Activated CD4-positive, alpha-beta T cell treated with anti-CD3 and anti-CD28 coated beads, Interleukin-2, amount 50 U/mL, for 48 hours (primary cell): ENCODE results near the gene NFKBIB.
"Not testable (repeated sequence)": the region's sequence is repeated elsewhere in the genome, so short reads cannot be mapped to it uniquely, and the experiment has no call there.

Experiments used
- DNase-seq, 2 experiments: peaks; one replicate each; pipeline ENCODE4 v3.0.0-alpha.2; 2020

NFKBIB gene

DNA sequence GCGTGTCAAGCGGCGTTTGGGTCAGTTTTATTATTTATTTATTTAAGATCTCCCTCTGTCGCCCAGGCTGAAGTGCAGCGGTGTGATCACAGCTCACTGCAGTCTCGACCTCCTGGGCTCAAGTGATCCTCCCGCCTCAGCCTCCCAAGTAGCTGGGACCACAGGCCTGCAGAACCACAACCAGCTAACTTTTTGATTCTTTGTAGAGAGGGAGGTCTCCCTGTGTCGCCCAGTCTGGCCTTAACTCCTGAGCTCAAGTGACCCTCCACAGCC, 31.7 kb downstream of the NFKBIB start:
- DNase-seq = no peak

DNA sequence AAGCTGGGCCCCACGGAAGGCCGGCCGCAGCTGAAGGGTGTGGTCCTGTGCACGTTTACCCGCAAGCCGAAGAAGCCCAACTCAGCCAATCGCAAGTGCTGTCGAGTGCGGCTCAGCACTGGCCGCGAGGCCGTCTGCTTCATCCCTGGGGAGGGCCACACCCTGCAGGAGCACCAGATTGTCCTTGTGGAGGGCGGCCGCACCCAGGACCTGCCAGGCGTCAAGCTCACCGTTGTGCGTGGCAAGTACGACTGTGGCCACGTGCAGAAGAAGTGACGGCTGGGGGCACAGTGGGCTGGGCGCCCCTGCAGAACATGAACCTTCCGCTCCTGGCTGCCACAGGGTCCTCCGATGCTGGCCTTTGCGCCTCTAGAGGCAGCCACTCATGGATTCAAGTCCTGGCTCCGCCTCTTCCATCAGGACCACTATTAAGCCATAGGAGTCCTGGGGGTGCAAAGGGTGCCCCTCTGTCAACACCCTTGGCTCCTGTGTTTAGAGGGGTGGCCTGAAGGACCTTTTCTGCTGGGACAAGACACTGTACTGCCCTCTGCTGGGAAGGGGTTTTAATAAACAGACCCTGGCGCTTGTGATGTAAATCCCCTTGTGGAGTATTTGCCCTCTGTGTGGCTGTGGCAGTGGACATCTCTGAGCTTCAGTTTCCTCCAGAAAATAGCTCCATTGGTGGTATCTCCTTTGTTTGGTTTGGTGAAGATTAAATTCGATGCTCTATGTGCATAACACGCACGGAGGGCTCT, 32.8 kb downstream of the NFKBIB start:
- DNase-seq = peak in 1 of 2 experiments; percentile 37

DNA sequence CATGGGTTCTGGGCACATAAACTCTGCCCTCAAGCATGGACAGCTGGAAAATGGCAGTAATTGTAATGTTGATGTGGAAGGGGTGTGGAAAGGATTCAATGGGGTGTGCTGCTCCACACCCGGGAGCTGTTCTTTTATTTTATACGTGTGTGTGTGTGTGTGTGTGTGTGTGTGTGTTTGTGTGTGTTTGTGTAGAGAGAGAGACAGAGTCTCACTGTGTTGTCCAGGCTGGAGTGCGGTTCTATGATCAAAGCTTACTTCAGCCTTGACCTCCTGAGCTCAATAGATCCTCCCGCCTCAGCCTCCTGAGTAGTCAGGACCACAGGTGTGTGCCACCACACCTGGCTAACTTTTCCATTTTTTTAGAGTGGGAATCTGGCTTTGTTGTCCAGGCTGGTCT, 33.8 kb downstream of the NFKBIB start:
- DNase-seq = no peak

DNA sequence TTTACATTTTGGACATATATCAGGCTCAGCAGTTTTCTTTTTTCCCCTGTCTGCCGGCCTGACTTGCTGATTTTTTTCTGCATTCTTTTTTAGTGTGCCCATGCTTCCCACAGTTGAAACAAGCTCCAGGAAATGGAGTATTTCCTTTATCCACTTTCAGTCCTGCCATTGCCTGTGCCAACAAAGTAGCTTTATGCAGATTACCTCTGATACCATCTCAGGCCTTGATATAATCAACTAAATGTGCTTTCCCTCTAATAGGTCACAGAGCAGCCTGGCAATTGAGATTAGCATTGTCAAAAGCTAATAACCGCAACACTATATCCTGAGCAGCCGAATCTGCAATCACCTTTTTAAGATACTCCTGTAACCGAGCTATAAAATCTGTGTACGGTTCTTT, 40.2 kb downstream of the NFKBIB start:
- no peak for DNase-seq

DNA sequence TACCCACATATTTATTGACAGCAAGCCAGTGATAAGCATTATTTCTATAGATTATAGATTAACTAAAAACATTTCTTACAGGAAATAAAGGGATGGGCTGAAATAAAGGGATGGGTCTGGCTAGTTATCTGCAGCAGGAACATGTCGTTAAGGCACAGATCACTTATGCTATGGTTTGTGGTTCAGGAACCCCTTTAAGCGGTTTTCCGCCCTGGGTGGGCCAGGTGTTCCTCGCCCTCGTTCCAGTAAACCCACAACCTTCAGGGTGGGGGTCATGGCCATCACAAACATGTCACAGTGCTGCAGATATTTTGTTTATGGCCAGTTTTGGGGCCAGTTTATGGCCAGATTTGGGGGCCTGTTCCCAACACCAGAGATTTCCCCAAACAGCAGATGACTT, 41.7 kb downstream of the NFKBIB start:
- DNase-seq = not testable (repeated sequence)

DNA sequence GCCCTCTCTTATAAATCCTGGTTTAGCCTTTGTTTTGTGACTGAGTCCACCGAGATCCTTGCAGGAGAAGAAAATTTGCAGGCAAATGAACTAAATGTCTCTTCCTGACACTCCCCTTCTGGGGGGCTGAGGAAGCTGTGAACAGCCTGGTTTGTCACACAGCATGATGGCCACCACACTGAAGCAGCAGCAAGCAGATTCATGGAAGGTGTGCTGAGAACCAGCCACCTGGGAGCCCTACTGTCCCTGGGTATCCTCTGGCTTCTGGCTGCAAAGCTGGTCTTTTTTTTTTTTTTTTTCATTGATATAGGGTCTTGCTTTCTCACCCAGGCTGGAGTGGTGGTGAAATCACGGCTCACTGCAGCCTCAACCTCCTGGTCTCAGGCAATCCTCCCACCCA, 42.2 kb downstream of the NFKBIB start:
- no peak for DNase-seq

DNA sequence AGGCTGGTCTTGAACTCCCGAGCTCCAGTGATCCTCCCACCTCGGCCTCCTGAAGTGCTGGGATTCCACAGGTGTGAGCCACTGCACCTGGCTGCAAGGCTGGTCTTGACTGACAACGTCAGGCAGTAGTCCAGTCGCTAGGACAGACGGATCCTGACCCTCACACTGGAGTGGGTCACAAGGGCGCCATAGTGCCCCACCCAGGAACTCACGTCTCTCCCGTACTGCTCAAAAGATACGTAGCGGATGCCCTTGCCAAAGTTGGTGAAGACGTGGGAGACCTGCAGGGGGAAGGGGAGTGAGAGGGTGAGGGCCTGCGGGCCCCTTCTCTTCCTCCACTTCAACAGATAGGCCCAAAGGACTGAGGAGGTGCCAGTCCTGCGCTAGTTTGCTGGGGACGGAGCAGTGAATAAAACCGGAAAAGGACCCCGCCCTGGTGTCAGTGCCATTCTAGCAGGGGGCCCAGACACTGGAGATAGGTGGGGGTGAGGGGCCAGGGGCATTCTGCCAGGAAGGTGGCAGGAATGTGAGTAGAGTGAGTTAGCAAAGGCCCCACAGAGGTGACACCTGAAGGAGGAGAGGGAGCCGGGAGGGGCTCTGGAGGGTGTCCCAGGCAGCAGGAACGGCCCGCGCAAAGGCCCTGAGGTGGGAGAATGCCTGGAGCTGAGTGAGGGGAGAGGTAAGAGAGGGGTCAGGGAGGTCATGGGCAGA, 42.9 kb downstream of the NFKBIB start:
- DNase-seq = no peak

DNA sequence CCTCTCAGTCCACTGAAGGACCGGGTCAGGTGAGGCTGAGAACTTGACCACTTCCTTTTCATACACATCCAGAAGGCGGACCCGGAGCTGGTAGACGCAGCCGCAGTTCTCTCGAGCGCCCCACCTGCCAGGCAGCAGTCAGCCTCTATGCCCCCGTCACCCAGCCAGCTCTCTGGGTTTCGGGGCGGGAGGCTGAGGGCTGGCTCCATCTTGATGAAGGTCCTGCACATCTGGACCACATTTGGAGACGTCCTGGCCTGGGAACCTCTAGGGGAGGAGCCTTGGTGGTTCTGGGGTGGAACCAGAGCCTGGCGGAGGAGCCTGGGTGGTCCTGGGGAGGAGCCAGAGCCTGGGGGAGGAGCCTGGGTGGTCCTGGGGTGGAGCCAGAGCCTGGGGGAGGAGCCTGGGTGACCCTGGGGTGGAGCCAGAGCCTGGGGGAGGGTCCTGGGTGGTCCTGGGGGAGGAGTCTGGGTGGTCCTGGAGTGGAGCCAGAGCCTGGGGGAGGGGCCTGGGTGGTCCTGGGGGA, 45.3 kb downstream of the NFKBIB start:
- no peak for DNase-seq

DNA sequence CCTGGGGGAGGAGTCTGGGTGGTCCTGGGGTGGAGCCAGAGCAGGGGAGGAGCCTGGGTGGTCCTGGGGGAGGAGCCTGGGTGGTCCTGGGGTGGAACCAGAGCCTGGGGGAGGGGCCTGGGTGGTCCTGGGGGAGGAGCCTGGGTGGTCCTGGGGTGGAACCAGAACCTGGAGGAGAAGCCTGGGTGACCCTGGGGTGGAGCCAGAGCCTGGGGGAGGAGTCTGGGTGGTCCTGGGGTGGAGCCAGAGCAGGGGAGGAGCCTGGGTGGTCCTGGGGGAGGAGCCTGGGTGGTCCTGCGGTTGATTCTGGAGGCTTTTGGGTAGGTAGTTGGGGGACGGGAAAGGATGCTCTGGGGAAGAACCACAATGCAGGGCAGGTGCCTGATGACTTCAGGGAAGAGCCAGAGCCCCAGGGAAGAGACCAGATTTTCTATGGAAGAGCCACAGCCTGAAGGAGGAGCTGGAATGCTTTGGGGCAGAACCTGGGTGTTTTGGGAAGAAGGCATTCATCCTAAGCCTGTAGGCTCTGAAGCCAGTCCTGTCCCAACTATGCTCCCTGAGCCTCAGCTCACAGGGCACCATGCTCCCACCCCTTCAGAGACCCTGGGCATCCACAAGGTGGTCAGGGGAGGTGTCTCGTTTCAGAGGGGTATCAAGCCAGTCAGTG, 45.9 kb downstream of the NFKBIB start:
- no peak for DNase-seq

DNA sequence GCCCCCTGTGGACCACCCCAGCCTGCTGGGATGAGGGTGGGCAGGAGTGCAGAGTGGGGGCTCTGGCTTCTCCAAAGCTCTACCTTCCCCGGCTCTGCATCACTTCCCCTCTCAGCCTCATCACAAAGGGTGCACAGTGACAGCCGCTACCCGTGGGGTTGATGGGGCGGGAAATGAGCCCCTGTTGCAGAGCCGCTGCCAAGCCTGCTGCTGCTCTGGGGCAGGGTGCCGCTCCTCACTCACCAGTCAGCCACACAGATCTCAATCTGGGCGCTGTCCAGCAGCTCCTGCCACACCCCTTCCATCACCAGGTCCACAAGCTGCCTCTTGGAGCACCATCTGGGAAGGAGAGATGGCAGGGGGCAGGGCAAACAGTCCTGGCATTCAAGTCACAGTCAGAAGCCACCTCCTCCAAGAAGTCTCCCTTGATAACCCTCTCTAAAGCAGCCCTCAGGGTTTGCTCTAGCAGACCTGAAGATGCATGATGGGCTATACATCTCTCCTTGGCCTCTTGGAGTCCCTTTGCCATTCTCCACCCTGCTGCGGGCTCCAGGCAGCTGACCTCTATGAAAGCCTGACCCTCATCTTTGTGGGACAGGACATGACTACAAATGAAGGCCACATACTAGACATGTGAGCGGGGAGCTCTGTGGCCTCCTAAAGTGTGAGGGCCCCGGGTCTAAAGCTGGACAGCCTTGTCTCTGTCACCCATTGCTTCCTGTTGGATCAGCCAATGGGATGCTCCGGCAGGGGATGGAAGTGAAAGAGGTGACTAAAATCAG, 46.7 kb downstream of the NFKBIB start:
- no peak for DNase-seq

DNA sequence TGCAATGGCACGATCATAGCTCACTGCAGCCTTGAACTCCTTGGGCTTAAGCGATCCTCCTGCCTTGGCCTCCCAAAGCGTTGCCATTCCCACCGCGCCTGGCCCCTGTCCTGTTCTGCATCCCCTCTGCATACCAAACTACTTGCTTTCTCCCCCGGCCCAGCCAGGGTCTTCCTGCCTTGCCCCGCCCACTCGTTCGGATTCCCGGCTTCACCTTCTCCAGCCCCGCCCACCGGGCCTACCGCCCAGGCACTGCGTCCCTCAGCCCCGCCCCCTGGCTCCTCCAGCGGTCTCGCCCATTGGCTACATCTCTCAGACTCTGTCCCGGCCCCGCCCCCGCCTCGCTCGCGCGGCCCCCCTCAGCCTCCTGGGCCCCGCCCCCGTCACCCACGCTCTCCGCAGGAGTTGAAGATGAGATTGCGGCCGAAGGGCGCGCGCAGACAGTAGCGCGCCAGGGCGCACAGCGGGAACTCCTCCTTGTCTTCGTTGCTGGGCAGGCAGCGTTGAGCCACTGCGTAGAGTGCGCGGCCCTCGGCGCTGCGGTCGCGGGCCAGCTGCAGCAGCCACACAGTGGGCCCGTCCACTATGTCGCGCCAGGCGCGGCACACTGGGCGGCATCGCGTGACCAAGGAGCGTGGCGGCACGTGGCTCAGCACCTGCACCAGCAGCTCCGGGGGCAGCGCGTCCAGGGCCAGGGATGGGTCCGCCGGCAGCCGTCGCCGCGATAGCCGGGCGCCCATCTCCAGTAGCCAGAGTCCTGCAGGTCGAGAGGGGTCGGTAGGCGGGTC, 50.0 kb downstream of the NFKBIB start:
- peak; percentile 88 to 90 for DNase-seq

DNA sequence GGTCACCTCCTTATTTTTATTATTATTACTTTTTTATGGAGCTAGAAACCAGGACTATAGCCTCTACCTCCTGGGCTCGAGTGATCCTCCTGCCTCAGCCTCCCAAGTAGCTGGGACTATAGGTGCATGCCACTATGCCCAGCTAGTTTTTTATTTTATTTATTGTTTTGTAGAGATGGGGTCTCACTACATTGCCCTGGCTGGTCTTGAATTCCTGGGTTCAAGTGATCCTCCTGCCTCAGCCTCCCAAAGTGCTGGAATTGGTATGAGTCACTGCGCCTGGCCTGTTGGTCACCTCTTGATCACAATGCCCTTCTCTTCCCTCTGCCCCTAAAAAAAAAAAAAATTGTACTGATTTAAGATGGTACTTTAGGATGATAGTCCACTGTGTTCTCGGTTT, 51.4 kb downstream of the NFKBIB start:
- DNase-seq = no peak

DNA sequence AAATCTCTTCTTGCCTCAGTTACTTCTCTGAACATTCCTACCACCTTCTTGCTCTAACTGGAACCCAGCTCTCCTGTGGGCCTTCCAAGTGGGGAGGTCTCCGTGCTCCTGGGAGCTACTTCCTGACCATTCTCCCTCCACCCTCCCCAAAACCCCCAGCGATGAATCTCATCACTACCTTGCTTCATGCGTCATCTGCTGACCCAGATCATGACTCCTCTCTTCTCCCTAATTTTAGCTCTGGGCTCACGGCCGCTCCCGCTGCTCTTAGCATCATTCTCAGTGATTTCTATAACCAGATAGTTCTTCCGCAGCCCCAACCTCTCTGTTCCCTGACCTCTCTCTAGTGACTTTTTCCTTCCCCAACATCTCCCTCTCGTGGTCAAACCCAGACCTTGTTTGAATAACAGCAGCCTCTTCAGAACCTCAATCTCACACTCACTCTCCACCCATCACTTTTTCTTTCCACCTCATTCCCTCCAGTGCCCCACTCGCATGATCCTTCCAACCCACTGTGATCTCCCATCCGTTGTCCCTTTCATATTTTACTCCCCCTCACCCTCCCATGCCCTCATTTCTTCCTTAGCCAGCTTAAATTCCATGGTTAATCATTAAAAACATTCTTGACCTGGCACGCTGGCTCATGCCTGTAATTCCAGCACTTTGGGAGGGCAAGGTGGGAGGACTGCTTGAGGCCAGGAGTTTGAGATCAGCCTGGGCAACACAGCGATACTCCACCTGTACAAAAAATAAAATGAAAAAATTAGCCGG, 52.8 kb downstream of the NFKBIB start:
- peak in 1 of 2 experiments; percentile 28 for DNase-seq

DNA sequence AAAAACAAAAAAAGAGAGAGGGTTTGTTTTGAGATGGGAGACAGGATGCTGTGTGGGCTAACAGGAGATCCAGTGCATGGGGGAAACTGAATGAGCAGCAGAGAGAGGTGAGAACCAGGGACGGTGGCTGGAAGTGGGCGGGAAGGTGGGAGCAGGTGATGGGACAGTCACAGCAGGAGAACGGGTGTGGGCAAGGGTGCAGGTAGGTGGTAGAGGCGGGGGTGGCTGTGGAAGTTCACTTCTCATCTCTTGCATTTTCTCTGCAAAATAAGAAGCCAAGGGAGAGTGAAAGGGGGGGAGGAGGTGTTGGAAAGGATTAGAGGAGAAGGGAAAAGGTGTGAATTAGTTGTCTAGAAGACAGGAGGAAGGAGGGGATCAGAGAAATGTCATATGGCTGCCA, 53.9 kb downstream of the NFKBIB start:
- no peak for DNase-seq

DNA sequence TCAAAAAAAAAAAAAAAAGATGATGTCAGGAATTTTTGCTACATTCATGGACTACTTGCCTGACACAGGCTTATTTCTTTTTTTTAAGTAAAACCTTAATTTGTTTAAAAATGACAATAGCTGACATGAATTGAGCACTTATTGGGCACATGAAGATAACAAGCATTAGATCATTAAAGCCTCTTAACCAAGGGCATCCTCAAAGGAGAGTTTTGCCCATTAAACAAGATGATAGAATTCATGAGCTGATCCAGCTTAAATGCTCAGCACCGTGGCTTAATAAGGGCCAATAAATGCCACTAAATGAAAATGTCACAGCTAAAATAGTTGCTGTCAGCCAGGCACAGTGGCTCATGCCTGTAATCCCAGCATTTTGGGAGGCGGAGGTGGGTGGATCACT, 56.5 kb downstream of the NFKBIB start:
- no peak for DNase-seq

DNA sequence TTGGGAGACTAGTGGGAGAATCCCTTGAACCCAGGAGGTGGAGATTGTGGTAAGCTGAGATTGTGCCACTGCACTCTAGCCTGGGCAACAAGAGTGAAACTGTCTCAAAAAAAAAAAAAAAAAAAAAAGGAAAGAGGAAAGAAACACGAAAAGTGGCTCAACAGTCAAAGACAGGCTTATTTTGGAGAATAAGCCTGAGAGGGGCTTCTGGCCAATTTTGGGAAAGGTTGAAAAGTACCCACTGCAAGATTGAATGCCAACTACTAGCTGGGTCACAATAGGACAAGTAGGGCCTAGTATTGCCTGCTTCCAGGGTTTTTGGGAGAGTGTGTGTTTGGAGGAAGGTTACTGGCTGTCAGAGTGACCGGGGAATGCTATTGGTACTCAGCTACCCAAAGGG, 58.5 kb downstream of the NFKBIB start:
- DNase-seq = no peak
